Suppressor macrophage (primary cell): Measurements from ENCODE around the gene ATOH7.
A peak's percentile ranks its signal among the peaks of the same experiment; 100 is the strongest.
"Not testable (repeated sequence)": the region's sequence is repeated elsewhere in the genome, so short reads cannot be mapped to it uniquely, and the experiment has no call there.

Experiments
- DNase-seq, 4 experiments: peaks; one replicate each; pipeline ENCODE4 v3.0.0-alpha.2; 2020 to 2022
- total RNA-seq, 17 experiments: gene quantifications; one replicate each; lab custom pipeline; 2026; ENCODE audit warnings: mixed read lengths in 6 of 17, inconsistent platforms in 3 of 17; lab: John Stamatoyannopoulos, UW

ATOH7 gene
- total RNA-seq = 0 to 0.66 (median 0) reads per million in 17 experiments

DNA sequence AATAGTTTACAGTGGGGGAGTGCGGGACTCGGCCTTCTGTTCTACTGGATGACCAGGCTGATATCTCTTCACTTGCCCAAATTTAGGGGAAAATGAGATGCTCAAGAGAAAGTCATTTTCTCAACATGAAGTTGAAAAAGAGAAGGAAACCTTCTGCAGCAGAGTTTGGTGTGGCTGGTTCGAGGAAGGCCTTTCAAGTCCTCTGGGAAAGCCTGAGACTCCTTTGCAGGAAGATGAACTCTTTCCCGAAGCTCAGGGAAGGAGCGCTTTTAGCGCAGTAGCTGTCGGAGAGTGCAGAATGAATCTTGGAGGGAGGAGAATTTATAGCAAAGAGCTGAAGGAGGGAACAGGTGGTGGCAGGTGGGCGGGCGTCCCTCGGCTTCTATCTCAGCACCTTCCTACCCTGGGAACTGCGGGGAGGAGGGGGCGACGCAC, at the start of gene ATOH7:
Gene ATOH7, minus strand, starts transcription at position 297 of the 435 bp plus-strand sequence. CDS start 436 bp downstream, outside the sequence.
- DNase-seq = peak in 1 of 4 experiments; percentile 6

GRCh38 chr10:68280758-68281157, 48.8 kb upstream of the ATOH7 start:
- DNase-seq = no peak

DNA sequence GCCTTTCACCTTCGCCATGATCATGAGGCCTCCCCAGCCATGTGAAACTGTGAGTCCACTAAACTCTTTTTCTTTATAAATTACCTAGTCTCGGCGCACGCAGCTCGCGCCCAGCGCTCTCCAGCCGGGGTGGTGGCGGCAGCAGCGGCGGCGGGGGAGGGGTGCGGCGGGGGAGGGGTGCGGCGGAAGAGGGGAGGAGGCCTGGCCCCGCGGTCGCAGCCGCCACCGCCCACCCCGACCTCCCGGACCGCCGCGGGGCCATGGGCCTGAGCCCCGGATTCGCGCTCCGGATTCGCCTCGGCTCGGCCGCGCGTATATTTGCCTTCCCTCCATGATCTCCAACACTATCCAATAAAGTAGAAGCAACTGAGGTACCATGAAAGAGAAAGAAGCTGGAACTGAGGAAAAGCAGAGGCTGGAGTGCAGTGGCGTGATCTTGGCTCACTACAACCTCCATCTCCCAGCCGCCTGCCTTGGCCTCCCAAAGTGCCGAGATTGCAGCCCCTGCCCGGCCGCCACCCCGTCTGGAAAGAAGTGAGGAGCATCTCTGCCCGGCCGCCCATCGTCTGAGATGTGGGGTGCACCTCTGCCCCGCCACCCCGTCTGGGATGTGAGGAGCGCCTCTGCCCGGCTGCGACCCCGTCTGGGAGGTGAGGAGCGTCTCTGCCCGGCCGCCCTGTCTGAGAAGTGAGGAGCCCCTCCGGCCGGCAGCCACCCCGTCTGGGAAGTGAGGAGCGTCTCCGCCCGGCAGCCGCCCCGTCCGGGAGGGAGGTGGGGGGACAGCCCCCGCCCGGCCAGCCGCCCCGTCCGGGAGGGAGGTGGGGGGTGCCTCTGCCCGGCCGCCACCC, 47.2 kb upstream of the ATOH7 start:
- not testable (repeated sequence) for DNase-seq

DNA sequence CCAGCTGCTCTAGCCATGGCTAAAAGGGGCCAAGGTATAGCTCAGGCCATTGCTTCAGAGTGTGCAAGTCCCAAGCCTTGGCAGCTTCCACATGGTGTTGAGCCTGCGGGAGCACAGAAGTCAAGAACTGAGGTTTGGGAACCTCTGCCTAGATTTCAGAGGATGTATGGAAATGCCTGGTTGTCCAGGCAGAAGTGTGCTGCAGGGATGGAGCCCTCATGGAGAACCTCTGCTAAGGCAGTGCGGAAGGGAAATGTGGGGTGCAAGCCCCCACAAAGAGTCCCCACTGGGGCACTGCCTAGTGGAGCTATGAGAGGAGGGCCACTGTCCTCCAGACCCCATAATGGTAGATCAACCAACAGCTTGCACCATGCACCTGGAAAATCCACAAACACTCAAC, 45.9 kb upstream of the ATOH7 start:
- not testable (repeated sequence) for DNase-seq

DNA sequence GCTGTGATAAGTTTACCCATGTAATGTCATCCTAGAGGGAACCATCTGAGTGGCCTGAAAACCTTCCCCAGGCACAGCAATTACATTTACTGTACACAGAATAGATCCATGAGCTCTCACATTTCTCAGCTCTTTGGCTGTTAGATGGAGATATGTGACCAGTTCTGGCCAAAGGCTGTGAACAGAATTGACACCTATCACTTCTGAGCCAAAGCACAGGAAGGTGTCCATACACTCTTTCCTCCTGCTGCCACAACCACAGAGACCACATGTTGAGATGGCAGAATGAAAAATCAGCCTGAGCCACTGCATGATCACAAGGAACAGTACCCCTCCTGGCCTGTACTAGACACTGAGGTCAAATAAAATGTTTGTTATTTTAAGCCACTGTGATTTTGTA, 44.3 kb upstream of the ATOH7 start:
- no peak for DNase-seq

- no peak for DNase-seq
These were observed 43.8 kb upstream of the ATOH7 start for GRCh38 chr10:68275600-68276126.

- no peak for DNase-seq
These were observed 40.9 kb upstream of the ATOH7 start for GRCh38 chr10:68272833-68273232.

DNA sequence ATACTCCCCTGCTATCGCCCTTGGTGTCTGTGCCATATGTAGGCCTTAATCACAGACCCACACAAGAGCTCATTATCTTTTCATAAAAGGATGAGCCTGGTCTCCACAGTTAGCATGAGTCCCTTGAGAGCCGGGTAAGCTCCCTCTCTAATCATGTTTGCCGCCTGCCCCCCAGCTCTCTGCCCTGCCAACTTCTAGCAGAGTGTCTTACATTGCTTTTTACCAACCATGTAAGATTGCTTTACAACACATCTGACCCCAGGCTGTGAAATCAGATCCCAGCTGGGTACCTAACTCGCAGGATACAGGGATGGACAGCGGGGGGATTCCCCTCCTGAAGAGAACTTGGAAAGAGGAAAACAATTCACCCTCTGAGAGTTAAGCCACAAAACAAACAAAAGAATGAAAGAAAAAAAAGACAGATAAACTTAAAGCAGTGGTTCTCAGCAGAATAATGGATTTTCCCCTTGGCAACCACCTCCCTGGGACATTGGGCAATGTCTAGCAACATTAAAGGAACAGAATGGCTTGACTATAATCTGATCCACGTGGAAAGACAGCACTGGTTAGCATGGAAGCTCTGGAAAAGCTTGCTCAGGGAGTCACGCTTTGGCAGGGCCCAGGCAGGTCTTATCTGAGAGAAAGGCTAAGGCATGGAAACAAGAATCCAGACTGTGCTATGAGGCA, 39.4 kb upstream of the ATOH7 start:
- DNase-seq = no peak

DNA sequence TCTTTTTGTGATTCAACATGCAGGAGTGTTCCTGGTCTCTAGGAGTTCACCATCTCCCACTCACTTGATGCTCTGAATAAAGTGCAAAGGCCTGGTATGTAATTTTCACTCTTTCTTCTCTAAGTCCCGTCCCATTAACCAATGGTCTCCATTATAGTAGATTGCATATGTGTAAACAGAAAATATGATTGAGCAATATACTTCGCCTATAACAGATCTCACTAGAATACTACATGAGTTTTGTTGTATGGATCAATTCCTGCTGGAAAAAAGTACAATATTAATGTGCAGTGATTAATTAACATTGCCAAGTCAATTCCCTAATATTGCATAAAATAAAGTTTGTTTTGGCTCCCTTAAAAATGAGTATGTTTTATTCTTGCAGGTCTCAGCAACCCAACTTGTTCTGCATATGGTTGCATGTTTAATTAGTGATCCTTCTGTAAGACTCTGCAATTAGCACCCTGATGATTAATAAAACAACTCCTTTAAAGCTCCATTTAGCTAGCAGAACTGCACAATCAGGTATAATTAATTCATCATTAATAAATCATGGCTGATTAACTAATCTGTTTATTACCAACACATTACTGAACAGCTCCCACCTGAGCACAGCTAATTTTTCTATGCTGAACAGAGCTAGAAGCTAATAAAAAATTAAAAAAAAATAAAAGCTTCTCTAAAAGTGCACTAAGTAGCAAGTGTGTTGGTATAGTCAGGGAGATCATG, 37.8 kb upstream of the ATOH7 start:
- no peak for DNase-seq

DNA sequence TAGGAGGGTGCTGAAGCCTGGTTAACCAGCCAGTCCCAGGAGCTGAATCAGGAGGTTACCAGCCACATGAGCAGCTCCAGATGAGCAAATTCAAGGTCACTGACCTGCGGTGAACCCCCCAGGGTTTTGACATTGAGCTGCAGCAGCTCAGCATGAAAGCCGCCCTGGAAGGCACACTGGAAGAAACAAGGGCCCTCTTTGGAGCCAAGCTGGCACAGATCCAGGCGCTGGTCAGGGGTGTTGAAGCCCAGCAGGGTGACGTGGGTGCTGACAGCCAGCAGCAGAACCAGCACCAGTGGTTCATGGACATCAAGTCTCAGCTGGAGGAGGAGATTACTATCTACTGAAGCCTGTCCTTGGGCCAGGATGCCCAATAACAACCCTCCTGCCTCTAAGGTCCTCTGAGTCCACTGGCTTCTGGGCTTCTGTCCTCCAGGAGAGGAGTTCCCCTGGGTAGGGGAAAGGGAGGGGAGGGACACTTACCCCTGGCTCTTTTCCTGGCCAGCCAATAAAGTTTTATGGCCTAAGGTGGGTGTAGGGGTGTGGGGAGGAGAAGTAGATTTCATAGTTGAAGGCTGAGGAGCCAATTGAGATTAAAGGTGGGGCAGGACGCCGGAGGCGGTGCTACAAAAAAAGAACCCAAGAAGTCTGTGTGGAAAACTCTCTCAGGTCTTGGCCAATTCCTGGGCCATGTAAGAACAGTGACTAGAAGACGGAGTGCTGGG, 29.4 kb upstream of the ATOH7 start:
- DNase-seq = no peak

DNA sequence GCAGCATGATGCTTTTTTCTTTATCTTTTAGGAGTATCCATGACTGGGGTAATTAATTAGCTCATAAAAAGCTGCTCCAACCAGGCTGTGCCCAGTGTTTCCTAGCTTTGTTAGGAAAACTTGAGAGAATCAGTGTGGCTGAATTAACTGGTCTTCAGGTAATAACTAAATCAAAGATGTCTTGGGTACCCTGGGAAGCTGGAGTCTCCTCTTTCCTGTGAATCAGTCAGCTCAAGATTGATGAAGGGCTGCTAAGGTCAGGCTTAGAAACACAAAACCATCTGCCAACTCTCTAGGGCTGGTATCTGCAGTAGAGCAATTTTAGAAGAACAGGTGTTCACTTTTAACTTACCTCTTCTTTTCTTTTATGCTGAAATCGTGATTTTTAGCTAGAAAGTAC, 21.4 kb upstream of the ATOH7 start:
- no peak for DNase-seq

DNA sequence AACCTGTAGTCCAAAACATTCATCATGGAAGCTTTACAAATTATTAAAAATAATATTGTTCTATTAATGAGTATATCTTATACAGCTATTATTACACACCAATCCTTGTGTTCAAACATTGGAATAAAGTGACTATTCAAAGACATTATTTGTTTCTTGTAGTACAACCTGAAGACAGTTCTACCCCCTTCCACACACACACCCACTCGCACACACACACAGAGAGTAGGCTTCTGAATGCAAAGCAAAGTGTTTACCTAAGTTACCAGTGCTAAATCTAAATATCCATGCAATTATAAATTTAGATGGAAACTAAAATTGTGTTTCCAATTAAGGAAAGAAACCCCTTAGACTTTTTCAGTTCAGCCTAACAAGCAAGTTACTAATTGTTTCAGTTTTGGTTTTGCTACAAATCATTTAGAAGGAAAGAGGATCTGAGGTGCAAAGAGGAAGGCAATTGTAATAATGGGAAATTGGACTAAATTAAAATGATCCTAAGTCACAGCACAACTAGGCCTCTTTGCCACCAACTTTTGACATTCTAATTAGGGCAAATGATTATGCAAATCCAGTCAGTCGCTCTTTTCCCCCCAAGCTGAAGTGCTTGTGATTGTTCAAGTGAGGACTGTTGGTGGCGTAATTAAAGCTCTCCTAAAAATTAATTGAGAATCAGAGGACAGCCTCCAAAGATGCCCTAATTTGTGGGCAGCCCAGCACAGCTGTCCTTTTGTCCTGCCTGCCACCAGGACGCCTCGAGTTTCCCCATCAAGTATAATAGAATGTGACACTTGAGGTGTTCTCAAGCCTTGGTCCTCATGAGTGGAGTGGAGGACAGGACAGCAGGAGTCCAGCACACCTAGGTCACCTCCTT, 19.9 kb upstream of the ATOH7 start:
- DNase-seq = peak in 1 of 4 experiments; percentile 24

DNA sequence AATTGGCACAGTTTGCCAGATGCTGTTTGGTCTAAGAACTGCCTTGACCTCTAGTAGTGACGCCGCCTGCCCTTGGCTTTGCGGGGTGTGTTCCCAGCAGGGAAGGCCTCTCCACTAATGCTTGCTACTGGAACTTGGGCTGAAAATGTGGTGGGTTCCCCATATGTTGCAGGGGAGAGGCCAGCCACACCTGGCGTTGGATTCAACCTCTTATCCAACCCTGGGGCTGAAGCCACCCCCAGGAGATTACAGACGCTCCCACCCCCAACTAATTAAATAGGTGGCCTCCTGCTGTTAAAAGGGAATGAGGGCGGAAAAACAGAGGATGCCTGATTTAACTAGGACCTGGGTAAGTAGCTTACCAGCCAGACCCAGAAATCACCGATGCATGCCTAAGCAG, 19.2 kb upstream of the ATOH7 start:
- no peak for DNase-seq

- DNase-seq = no peak
These were observed 17.4 kb upstream of the ATOH7 start for GRCh38 chr10:68249297-68249696.

GRCh38 chr10:68247931-68248330, 16.0 kb upstream of the ATOH7 start:
- DNase-seq = no peak

DNA sequence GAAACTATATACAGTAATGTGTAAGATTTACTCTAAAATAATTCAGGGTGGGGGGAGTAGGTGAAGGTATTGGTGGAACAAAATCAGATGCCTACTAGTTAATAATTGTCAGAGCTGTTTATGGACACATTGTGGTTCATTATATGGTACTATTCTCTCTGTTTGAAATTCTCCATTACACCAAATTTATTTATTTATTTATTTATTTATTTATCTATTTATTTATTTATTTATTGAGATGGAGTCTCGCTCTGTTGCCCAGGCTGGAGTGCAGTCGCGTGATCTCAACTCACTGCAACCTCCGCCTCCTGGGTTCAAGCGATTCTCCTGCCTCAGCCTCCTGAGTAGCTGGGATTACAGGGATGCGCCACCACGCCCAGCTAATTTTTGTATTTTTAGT, 14.5 kb upstream of the ATOH7 start:
- DNase-seq = not testable (repeated sequence)

DNA sequence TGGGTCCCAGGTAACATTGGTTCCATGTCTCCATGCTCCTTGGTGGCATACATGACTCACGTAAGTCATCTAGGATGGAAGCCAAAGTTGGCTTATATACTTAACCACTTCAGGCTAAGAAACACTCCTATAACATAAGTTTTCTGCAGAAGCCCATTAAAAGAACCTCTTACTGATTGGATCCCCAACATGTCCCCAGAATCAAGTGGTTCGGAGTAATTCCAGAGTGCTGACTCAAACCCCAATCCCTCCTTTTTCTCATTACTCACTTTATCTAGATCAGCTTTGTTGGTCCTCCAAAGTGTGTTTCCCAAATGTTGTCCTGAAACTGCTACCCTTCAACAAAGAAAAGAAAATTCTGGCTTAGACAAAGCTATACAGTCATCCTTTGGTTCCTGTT, 10.1 kb upstream of the ATOH7 start:
- no peak for DNase-seq

GRCh38 chr10:68239596-68240150, 7.8 kb upstream of the ATOH7 start:
- no peak for DNase-seq

DNA sequence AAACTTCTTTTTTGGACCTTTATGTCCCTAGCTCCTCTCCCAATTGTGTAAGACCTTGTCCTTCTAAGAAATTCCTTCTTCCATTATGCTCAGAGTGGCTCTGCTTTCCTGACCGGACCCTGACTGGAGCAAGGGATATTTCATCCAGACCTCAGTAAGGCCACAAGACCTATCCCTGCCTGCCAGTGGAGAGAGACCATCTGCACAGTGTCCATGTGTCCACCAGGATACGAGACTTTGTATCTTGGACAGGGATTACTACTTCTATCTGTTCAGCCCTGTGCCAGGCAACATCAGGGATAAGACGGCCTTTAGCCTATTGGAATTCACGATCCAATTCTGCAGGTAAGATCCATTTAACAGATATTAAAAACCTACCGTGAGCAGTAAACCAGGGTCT, 7.2 kb upstream of the ATOH7 start:
- no peak for DNase-seq

GRCh38 chr10:68238371-68238770, 6.5 kb upstream of the ATOH7 start:
- no peak for DNase-seq

DNA sequence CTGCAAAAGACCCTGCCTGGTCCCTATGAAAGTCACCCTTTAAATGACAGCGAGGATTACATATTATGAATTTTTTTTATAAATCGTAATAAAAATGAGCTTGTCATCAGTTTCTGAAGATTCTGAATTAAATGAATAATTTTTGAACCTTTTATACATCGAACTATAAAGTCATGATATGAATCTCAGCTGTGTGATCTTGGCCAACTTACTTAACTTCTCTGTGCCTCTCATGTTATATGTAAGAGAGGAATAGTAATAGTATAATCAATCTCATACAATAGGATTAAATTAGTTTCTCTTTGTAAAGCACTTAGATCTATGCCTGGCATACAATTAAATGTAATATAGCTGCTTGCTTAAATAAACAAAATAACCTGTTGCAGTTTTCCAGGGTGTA, 5.3 kb upstream of the ATOH7 start:
- no peak for DNase-seq
